Spleen (tissue), 11 donors: Measurements from ENCODE around the gene FBXO28. TPM values are rescaled to one million over a fixed set of nuclear protein-coding genes. Genes with fewer than 3 reads are reported as not detected.

ENCODE experiments used
- DNase-seq: peaks from one replicate; pipeline ENCODE4 v3.0.0-alpha.2; 2020
- H3K27ac ChIP-seq, 8 donors: fragments of 200-600 bp; sonication (generic) in 7 of 8; 1 replicate in 4 of 8; 2 replicates in 4 of 8; pipeline versions ENCODE4 v1.5.0 to v1.8.0; 2016 to 2021; ENCODE audit warnings: inconsistent platforms in 4 of 8, mild to moderate bottlenecking in 4 of 8, moderate library complexity in 1 of 8
- H3K27me3 ChIP-seq, 7 donors: fragments of 200-600 bp; sonication (generic) in 6 of 7; replicated peaks in 1 of 7; 1 replicate in 4 of 7; 2 replicates in 3 of 7; pipeline versions ENCODE4 v1.5.0 to v1.8.0; 2016 to 2021; ENCODE audit warnings: inconsistent platforms in 3 of 7, mild to moderate bottlenecking in 1 of 7
- H3K36me3 ChIP-seq, 6 donors: fragments of 200-600 bp; sonication (generic) in 5 of 6; 1 replicate in 4 of 6; 2 replicates in 2 of 6; pipeline versions ENCODE4 v1.5.0 to v1.8.0; 2016 to 2021; ENCODE audit warnings: inconsistent platforms in 2 of 6
- H3K4me1 ChIP-seq, 6 donors: fragments of 200-600 bp; sonication (generic) in 5 of 6; 1 replicate in 3 of 6; 2 replicates in 3 of 6; pipeline versions ENCODE4 v1.5.0 to v1.8.0; 2016 to 2021; ENCODE audit warnings: inconsistent platforms in 3 of 6
- H3K4me3 ChIP-seq, 8 donors: fragments of 200-600 bp; sonication (generic) in 7 of 8; 1 replicate in 4 of 8; 2 replicates in 4 of 8; pipeline versions ENCODE4 v1.5.0 to v1.8.0; 2016 to 2021; ENCODE audit warnings: inconsistent platforms in 4 of 8, mild to moderate bottlenecking in 4 of 8, moderate library complexity in 2 of 8
- H3K9me3 ChIP-seq, 8 donors: fragments of 200-600 bp; sonication (generic) in 7 of 8; 1 replicate in 4 of 8; 2 replicates in 4 of 8; pipeline versions ENCODE4 v1.5.0 to v1.8.0; 2016 to 2021; ENCODE audit warnings: inconsistent platforms in 4 of 8
- CTCF ChIP-seq, 11 experiments: fragments of 200-600 bp in 7 of 11; fragments of 450-650 bp in 4 of 11; sonication (generic) in 4 of 11; IDR thresholded peaks in 8 of 11; conservative IDR thresholded peaks in 3 of 11; 1 replicate in 7 of 11; 2 replicates in 4 of 11; pipeline versions ENCODE4 v1.4.0 to v1.8.0; 2016 to 2021; ENCODE audit warnings: antibody characterized with exemption in 11 of 11, inconsistent platforms in 4 of 11, mild to moderate bottlenecking in 1 of 11
- POLR2A ChIP-seq, 3 donors: fragments of 450-650 bp; IDR thresholded peaks; one replicate each; pipeline ENCODE4 v1.5.1; 2017; ENCODE audit warnings: antibody characterized with exemption in 3 of 3, mild to moderate bottlenecking in 1 of 3
- POLR2AphosphoS5 ChIP-seq, 3 donors: sonication (generic); formaldehyde crosslinking; IDR thresholded peaks; one replicate each; pipeline ENCODE4 v1.5.1; 2017; ENCODE audit warnings: antibody characterized with exemption in 3 of 3
- WGBS, 5 donors: extraction: QIAGEN DNeasy Blood & Tissue Kit in 3 of 5; methylation state at CpG; one replicate each; pipeline versions ENCODE4 v1.1.5 to v1.1.7; 2013 to 2018; 5-methylcytosine and 5-hydroxymethylcytosine counted together
- intact Hi-C: fragments of 100-400 bp; cut with DNase I; formaldehyde crosslinking; loops from one replicate; pipeline ENCODE4 v1.15.0; 2023; ENCODE audit warnings: low total_unique reads
- polyA plus RNA-seq, 3 donors: library from polyadenylated mRNA; stranded (reverse); fragments of 200-250 nt; gene quantifications; one replicate each; pipeline ENCODE4 v1.2.1, GENCODE V29; 2013
- total RNA-seq, 7 donors: library from RNA; depleted of rRNA in 3 of 7; stranded (reverse); fragments of >200 nt in 3 of 7; fragmentation: NEBNext Ultra II Directional in 4 of 7; extraction: Animal tissue kit (Norgen Biotek cat#: 25700) in 4 of 7; gene quantifications; one replicate each; pipeline versions ENCODE4 v1.1.0 to v1.2.1, GENCODE V29; 2016 to 2021
- donor health status: healthy with polysubstance abuse.
- donor health status: DM: no; HTN: no; CAD: no; lungs with moderate emphysema.
- donor health status: DM: no; HTN: no; CAD: no.
- donor health status: Bipolar disorder and iron deficiency.
- donor health status: healthy.
- donor health status: DM: no; HTN: no; CAD: no.
- donor health status: DM: yes; HTN: yes; CAD: no.

FBXO28 gene
- total and polyA plus RNA-seq, 10 donors, result 7.3 to 34.5 (median 25.9) TPM

- WGBS, 5 donors, result 89 to 100% (median 96%) methylated on average over 1 of the region's 1 CpG
- intact Hi-C loops, result no loop called here
- Histone ChIP-seq H3K9me3 (no peaks in the 10 kb centered on the region), H3K27me3 (peaks cover 0 to 5% (median 0%) of the 10 kb centered on the region in 7 donors), H3K27ac (no peak overlapping the region), H3K4me3 (no peak overlapping the region), H3K36me3 (no peaks in the 10 kb centered on the region), H3K4me1 (no peaks in the 10 kb centered on the region)
- no peak for DNase-seq
- no peak for TF ChIP-seq POLR2A (IDR thresholded peaks at IDR 0.05)
- no peak for TF ChIP-seq POLR2AphosphoS5 (IDR thresholded peaks at IDR 0.05)
- TF ChIP-seq CTCF (IDR thresholded peaks at IDR 0.05 in 8 of 11, conservative IDR thresholded peaks at IDR 0.05 in 3 of 11), result no peak
Measured at GRCh38 chr1:224096773-224097172, 17.1 kb upstream of the FBXO28 start.

DNA sequence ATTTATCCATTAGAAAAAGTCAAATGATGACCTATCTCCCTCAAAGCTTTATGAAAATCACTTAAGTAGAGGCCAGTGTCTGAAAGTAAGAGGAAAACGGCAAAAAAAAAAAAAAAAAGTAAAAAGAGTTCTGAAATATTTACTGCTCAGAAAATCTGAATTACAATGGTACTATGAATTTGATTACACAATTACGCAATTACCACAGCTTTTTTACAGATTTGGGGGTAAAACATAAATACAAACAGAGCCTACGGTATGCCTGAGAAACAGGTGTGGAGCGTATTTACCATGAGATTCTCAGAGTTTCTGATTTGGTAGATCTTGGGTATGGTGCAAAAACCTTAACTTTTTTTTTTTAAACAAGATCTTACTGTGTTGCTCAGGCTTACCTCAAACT is 15.9 kb upstream of the FBXO28 start:
- no peaks in the 10 kb centered on the region for H3K36me3 ChIP-seq
- H3K27ac ChIP-seq, result no peak overlapping the region
- H3K27me3 ChIP-seq, result peaks cover 0 to 6% (median 0%) of the 10 kb centered on the region in 7 donors
- no peaks in the 10 kb centered on the region for H3K4me1 ChIP-seq
- no peak for DNase-seq
- TF ChIP-seq CTCF (IDR thresholded peaks at IDR 0.05 in 8 of 11, conservative IDR thresholded peaks at IDR 0.05 in 3 of 11), result no peak
- no peak for TF ChIP-seq POLR2A (IDR thresholded peaks at IDR 0.05)
- no peak for TF ChIP-seq POLR2AphosphoS5 (IDR thresholded peaks at IDR 0.05)
- no peaks in the 10 kb centered on the region for H3K9me3 ChIP-seq
- WGBS, 5 donors, result 82 to 95% (median 91%) methylated on average over 4 of the region's 4 CpGs
- no peak overlapping the region for H3K4me3 ChIP-seq
- intact Hi-C loops, result no loop called here

DNA sequence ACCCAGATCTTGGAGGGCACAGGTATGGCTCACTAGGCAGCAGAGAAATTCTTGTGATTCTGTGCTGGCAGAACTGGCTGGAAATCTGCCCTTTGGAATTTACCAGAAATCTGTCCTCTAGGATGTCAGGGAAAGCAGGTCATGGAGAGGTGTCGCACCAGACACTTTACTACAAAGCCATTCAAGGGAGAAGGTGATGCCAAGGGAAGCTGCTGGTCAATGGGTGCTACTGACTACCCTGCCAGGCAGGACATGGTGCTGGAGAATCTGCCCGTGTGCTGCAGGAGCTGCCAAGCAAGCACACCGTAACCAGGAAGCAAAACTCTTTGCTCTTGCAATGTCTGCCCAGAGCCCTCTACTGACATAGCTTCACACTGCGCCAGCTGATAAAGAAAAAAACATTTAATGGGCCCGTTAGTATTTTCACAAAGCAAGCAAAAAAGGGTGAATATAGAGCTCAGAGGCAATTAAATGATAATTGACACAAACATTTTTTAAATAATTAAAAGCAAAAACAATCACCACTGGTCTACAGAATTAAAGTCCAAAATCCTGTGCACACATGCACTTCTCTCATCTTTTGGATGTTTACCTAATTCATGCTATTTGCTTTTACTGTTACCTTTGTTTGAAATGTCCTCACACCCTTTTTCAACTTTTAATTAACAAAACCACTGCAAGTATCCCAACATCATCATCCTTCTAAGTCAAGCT is 7.2 kb upstream of the FBXO28 start:
- intact Hi-C loops, result no loop called here
- Histone ChIP-seq H3K36me3 (no peaks in the 10 kb centered on the region), H3K9me3 (no peaks in the 10 kb centered on the region), H3K4me1 (peaks cover 0 to 10% (median 7%) of the 10 kb centered on the region in 6 donors), H3K27me3 (peaks cover 0 to 9% (median 0%) of the 10 kb centered on the region in 7 donors), H3K27ac (no peak overlapping the region), H3K4me3 (no peak overlapping the region)
- TF ChIP-seq CTCF (IDR thresholded peaks at IDR 0.05 in 8 of 11, conservative IDR thresholded peaks at IDR 0.05 in 3 of 11) (peak in 3 of 11 experiments; percentile 13 to 16 (median 14)), POLR2A (IDR thresholded peaks at IDR 0.05) (no peak), POLR2AphosphoS5 (IDR thresholded peaks at IDR 0.05) (peak in 2 of 3 donors; percentile 23 to 57)
- DNase-seq, result no peak
- 31 to 42% (median 35%) methylated on average over 5 of the region's 5 CpGs for WGBS, 5 donors

GRCh38 chr1:224107282-224107625 is 6.7 kb upstream of the FBXO28 start:
- Histone ChIP-seq H3K36me3 (no peaks in the 10 kb centered on the region), H3K9me3 (no peaks in the 10 kb centered on the region), H3K4me1 (peaks cover 0 to 10% (median 7%) of the 10 kb centered on the region in 6 donors), H3K27ac (no peak overlapping the region), H3K4me3 (no peak overlapping the region), H3K27me3 (peaks cover 0 to 8% (median 0%) of the 10 kb centered on the region in 7 donors)
- TF ChIP-seq CTCF (IDR thresholded peaks at IDR 0.05 in 8 of 11, conservative IDR thresholded peaks at IDR 0.05 in 3 of 11), result no peak
- TF ChIP-seq POLR2AphosphoS5 (IDR thresholded peaks at IDR 0.05), result no peak
- TF ChIP-seq POLR2A (IDR thresholded peaks at IDR 0.05), result no peak
- no peak for DNase-seq
- intact Hi-C loops, result no loop called here
